Stimulated activated naive B cell treated with anti-CD40 and anti-IgM and Interleukin-4, amounts not matched to agents 10 μg/mL and 1 μg/mL and 100 μg/mL, for 72 hours (primary cell): ENCODE results near the gene CCDC47.
"Not testable (repeated sequence)": the region's sequence is repeated elsewhere in the genome, so short reads cannot be mapped to it uniquely, and the experiment has no call there.

ENCODE experiments used
- ATAC-seq, 2 donors: fragments of 150-1000 bp; cut with Tn5 transposase; replicated peaks; 2 replicates each; pipeline ENCODE4 v1.10.0; 2021; ENCODE audit warnings: moderate library complexity in 1 of 2
- DNase-seq: peaks from one replicate; pipeline ENCODE4 v3.0.0; 2021
- H3K27ac Mint-ChIP-seq: one replicate; pipeline ENCODE4 v1.8.0; 2022; ENCODE audit warnings: mild to moderate bottlenecking, mixed read lengths
- H3K27me3 Mint-ChIP-seq, 2 donors: one replicate each; pipeline ENCODE4 v1.8.0; 2022; ENCODE audit warnings: mixed read lengths in 2 of 2
- H3K36me3 Mint-ChIP-seq, 2 donors: one replicate each; pipeline ENCODE4 v1.8.0; 2022; ENCODE audit warnings: mixed read lengths in 2 of 2, mild to moderate bottlenecking in 1 of 2
- H3K4me1 Mint-ChIP-seq, 2 donors: one replicate each; pipeline ENCODE4 v1.8.0; 2022; ENCODE audit warnings: mixed read lengths in 2 of 2, mild to moderate bottlenecking in 1 of 2
- H3K4me3 Mint-ChIP-seq, 2 donors: one replicate each; pipeline ENCODE4 v1.8.0; 2022; ENCODE audit warnings: mild to moderate bottlenecking in 2 of 2, mixed read lengths in 2 of 2, moderate library complexity in 1 of 2
- H3K9me3 Mint-ChIP-seq, 2 donors: one replicate each; pipeline ENCODE4 v1.8.0; 2022; ENCODE audit warnings: mixed read lengths in 2 of 2, mild to moderate bottlenecking in 1 of 2

Gene CCDC47

GRCh38 chr17:63798572-63799106, 25.2 kb upstream of the CCDC47 start:
- Mint-ChIP-seq H3K27me3 (no peaks in the 10 kb centered on the region), H3K9me3 (no peaks in the 10 kb centered on the region), H3K4me3 (no peak overlapping the region), H3K36me3 (peaks cover 24 to 47% of the 10 kb centered on the region in 2 donors), H3K4me1 (no peaks in the 10 kb centered on the region), H3K27ac (no peak overlapping the region)
- ATAC-seq (no peak), DNase-seq (no peak)

- ATAC-seq, H3K27me3 Mint-ChIP-seq, H3K4me1 Mint-ChIP-seq, H3K9me3 Mint-ChIP-seq, H3K27ac Mint-ChIP-seq, DNase-seq, H3K4me3 Mint-ChIP-seq: not testable (repeated sequence)
- peaks cover 23 to 47% of the 10 kb centered on the region in 2 donors for H3K36me3 Mint-ChIP-seq
These were observed 23.0 kb upstream of the CCDC47 start for GRCh38 chr17:63796375-63796774.

- Mint-ChIP-seq H3K4me1 (no peaks in the 10 kb centered on the region), H3K36me3 (peaks cover 18 to 27% of the 10 kb centered on the region in 2 donors), H3K4me3 (no peak overlapping the region), H3K27me3 (no peaks in the 10 kb centered on the region), H3K27ac (no peak overlapping the region), H3K9me3 (no peaks in the 10 kb centered on the region)
- ATAC-seq (no peak), DNase-seq (no peak)
These were observed 18.8 kb upstream of the CCDC47 start for GRCh38 chr17:63792055-63792729.

- peaks cover 18 to 23% of the 10 kb centered on the region in 2 donors for H3K36me3 Mint-ChIP-seq
- no peaks in the 10 kb centered on the region for H3K27me3 Mint-ChIP-seq
- H3K27ac Mint-ChIP-seq = no peak overlapping the region
- no peaks in the 10 kb centered on the region for H3K9me3 Mint-ChIP-seq
- no peaks in the 10 kb centered on the region for H3K4me1 Mint-ChIP-seq
- ATAC-seq (no peak), DNase-seq (no peak)
- no peak overlapping the region for H3K4me3 Mint-ChIP-seq
These were observed 16.7 kb upstream of the CCDC47 start for GRCh38 chr17:63790057-63790456.

- Mint-ChIP-seq H3K4me1 (peaks cover 11 to 17% of the 10 kb centered on the region in 2 donors), H3K27ac (no peak overlapping the region), H3K36me3 (peaks cover 16 to 22% of the 10 kb centered on the region in 2 donors), H3K27me3 (no peaks in the 10 kb centered on the region), H3K9me3 (no peaks in the 10 kb centered on the region), H3K4me3 (no peak overlapping the region)
- ATAC-seq (no peak), DNase-seq (no peak)
These were observed 13.7 kb upstream of the CCDC47 start for GRCh38 chr17:63786971-63787711.

GRCh38 chr17:63786117-63786516, 12.7 kb upstream of the CCDC47 start:
- Mint-ChIP-seq H3K27ac (no peak overlapping the region), H3K9me3 (no peaks in the 10 kb centered on the region), H3K4me1 (peaks cover 14 to 25% of the 10 kb centered on the region in 2 donors), H3K4me3 (no peak overlapping the region), H3K27me3 (no peaks in the 10 kb centered on the region), H3K36me3 (peaks cover 21 to 22% of the 10 kb centered on the region in 2 donors)
- ATAC-seq = no peak
- DNase-seq = no peak

GRCh38 chr17:63785556-63785955, 12.2 kb upstream of the CCDC47 start:
- no peak overlapping the region for H3K4me3 Mint-ChIP-seq
- H3K27ac Mint-ChIP-seq = no peak overlapping the region
- H3K27me3 Mint-ChIP-seq = no peaks in the 10 kb centered on the region
- H3K9me3 Mint-ChIP-seq = no peaks in the 10 kb centered on the region
- DNase-seq = no peak
- no peak for ATAC-seq
- peaks cover 18 to 31% of the 10 kb centered on the region in 2 donors for H3K4me1 Mint-ChIP-seq
- H3K36me3 Mint-ChIP-seq = peaks cover 21 to 22% of the 10 kb centered on the region in 2 donors

GRCh38 chr17:63783522-63783921, 10.1 kb upstream of the CCDC47 start:
- Mint-ChIP-seq H3K4me1 (peaks cover 22 to 45% of the 10 kb centered on the region in 2 donors), H3K36me3 (peaks cover 22 to 28% of the 10 kb centered on the region in 2 donors), H3K27ac (no peak overlapping the region), H3K4me3 (no peak overlapping the region), H3K27me3 (no peaks in the 10 kb centered on the region), H3K9me3 (no peaks in the 10 kb centered on the region)
- ATAC-seq (no peak), DNase-seq (no peak)

GRCh38 chr17:63780928-63781327, 7.5 kb upstream of the CCDC47 start:
- Mint-ChIP-seq H3K4me3 (no peak overlapping the region), H3K27me3 (no peaks in the 10 kb centered on the region), H3K27ac (no peak overlapping the region), H3K4me1 (peaks cover 34 to 64% of the 10 kb centered on the region in 2 donors), H3K36me3 (peaks cover 29 to 32% of the 10 kb centered on the region in 2 donors), H3K9me3 (no peaks in the 10 kb centered on the region)
- ATAC-seq (no peak), DNase-seq (no peak)

GRCh38 chr17:63780507-63780906, 7.1 kb upstream of the CCDC47 start:
- peaks cover 30 to 32% of the 10 kb centered on the region in 2 donors for H3K36me3 Mint-ChIP-seq
- DNase-seq = no peak
- H3K9me3 Mint-ChIP-seq = no peaks in the 10 kb centered on the region
- no peaks in the 10 kb centered on the region for H3K27me3 Mint-ChIP-seq
- H3K4me1 Mint-ChIP-seq = peaks cover 35 to 68% of the 10 kb centered on the region in 2 donors
- no peak overlapping the region for H3K27ac Mint-ChIP-seq
- ATAC-seq = no peak
- H3K4me3 Mint-ChIP-seq = no peak overlapping the region

GRCh38 chr17:63775420-63775819, 2.0 kb upstream of the CCDC47 start:
- Mint-ChIP-seq H3K4me1 (peaks cover 29 to 62% of the 10 kb centered on the region in 2 donors), H3K27me3 (no peaks in the 10 kb centered on the region), H3K4me3 (peak overlapping the region; percentile 94 to 96), H3K36me3 (peaks cover 23 to 25% of the 10 kb centered on the region in 2 donors), H3K27ac (peak overlapping the region; percentile 100), H3K9me3 (no peaks in the 10 kb centered on the region)
- DNase-seq (no peak), ATAC-seq (no peak)

GRCh38 chr17:63774969-63775265, 1.5 kb upstream of the CCDC47 start:
- ATAC-seq = no peak
- Mint-ChIP-seq H3K27me3 (no peaks in the 10 kb centered on the region), H3K4me1 (peaks cover 31 to 62% of the 10 kb centered on the region in 2 donors), H3K36me3 (peaks cover 25% of the 10 kb centered on the region in 2 donors), H3K9me3 (no peaks in the 10 kb centered on the region), H3K27ac (peak overlapping the region; percentile 100), H3K4me3 (peak overlapping the region; percentile 94 to 96)
- no peak for DNase-seq

- peaks cover 27 to 57% of the 10 kb centered on the region in 2 donors for H3K4me1 Mint-ChIP-seq
- H3K9me3 Mint-ChIP-seq = no peaks in the 10 kb centered on the region
- H3K27me3 Mint-ChIP-seq = no peaks in the 10 kb centered on the region
- peak within 1 kb of the TSS; percentile 100 for H3K27ac Mint-ChIP-seq
- H3K36me3 Mint-ChIP-seq = peaks cover 21 to 22% of the 10 kb centered on the region in 2 donors
- ATAC-seq (peak; percentile 23 to 24), DNase-seq (no peak)
- peak within 1 kb of the TSS; percentile 94 to 96 for H3K4me3 Mint-ChIP-seq
These were observed 958 bp upstream of the CCDC47 start, which contains the start of gene DDX42 for GRCh38 chr17:63774141-63774968. TSS of gene DDX42 (plus strand) at chr17:63774170. CDS start at chr17:63787050, 12,880 bp downstream.

GRCh38 chr17:63772801-63773271, 561 bp downstream of the CCDC47 start:
- H3K36me3 Mint-ChIP-seq = peaks cover 15 to 23% of the 10 kb centered on the region in 2 donors
- H3K27ac Mint-ChIP-seq = peak overlapping the region; percentile 100
- ATAC-seq (no peak), DNase-seq (no peak)
- H3K4me3 Mint-ChIP-seq = peak overlapping the region; percentile 94 to 96
- peaks cover 24 to 58% of the 10 kb centered on the region in 2 donors for H3K4me1 Mint-ChIP-seq
- H3K9me3 Mint-ChIP-seq = no peaks in the 10 kb centered on the region
- H3K27me3 Mint-ChIP-seq = no peaks in the 10 kb centered on the region
